HG03097 (cell line): ENCODE results near the gene ANXA3.
A peak's percentile ranks its signal among the peaks of the same experiment; 100 is the strongest.

Experiments used
- ATAC-seq: cut with Tn5 transposase; IDR thresholded peaks from one replicate; pipeline ENCODE4 v1.9.1; 2021; ENCODE audit not compliant: unreplicated experiment, low FRiP score

The ANXA3 gene

DNA sequence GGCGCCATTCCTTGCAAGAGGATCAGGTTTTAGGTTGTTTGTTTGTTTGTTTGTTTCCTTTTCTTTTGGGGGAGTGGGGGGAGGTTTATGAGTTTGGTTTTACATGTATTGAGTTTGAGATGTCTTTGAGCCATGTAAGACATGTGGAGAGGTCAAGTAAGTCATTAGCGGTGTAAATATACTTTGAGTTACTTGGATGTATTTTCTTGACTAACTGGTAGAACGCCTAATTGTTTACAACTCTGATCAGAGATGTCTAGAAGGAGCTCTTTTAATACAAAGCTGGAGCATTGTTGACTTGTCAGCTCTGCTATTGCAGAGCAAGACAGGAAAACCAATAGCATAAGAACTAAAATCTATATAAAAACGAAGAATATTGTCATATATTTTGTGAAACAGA, 57.1 kb downstream of the ANXA3 start:
- ATAC-seq, result no peak

DNA sequence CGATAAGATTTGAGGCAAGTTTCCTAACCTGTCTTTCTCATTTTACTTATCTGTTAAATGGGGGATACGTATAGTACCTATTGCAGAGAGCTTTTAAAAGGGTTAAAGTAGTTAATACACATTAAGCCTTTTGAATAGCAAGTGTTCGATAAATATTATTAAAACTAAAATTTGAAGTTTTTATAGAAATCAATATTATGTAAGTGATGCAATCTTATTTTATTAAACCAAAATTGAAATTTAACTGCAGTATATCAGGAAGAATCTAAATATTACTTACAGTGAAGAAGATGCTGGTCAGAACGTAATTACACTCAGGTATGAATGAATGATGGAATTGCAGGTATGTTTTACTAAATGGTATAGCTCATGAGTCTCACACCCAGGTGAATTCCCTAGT, 58.0 kb downstream of the ANXA3 start:
- ATAC-seq, result no peak

DNA sequence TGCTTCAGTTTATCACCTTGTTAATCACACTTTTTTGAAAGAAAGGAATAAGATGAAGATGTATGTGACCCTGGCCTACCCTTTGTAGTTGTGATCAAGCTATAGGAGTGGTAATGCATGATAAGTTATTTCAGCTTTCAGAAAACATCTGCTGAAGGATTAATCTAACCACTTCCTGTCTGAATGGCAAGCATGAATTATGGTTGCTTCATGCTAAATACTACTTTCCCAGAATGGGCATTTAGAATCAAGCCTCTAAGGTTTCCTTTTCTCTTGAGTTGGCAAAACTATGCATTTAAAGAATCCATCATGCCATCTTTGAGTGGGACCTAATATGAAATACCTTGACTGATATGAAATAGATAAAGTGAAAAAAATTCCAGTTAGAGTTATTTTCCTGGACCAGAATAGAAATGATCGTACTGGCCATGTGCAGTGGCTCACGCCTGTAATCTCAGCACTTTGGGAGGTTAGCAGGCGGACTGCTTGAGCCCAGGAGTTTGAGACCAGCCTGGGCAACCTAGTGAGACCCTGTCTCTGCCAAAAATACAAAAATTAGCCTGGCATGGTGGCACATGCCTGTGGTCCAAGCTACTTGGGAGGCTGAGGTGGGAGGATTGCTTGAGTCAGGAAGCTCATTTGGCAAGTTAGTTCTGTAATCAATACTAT, 59.1 kb downstream of the ANXA3 start:
- ATAC-seq, result no peak

DNA sequence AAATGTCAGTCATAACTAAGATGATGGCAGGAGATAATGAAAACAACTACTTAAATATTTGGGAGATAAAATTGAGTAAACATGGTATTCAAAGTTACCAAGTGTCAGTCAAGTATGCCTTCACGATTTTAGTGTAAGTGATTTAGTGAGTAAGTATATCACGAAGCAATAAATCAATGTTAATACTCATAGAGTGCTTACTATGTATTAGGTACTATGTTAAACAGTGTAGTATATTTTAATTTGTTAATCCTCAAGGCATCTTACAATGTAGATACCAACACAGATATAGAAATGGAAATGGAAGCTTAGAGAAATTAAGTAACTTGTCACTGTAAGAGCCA, 59.6 kb downstream of the ANXA3 start:
- no peak for ATAC-seq

DNA sequence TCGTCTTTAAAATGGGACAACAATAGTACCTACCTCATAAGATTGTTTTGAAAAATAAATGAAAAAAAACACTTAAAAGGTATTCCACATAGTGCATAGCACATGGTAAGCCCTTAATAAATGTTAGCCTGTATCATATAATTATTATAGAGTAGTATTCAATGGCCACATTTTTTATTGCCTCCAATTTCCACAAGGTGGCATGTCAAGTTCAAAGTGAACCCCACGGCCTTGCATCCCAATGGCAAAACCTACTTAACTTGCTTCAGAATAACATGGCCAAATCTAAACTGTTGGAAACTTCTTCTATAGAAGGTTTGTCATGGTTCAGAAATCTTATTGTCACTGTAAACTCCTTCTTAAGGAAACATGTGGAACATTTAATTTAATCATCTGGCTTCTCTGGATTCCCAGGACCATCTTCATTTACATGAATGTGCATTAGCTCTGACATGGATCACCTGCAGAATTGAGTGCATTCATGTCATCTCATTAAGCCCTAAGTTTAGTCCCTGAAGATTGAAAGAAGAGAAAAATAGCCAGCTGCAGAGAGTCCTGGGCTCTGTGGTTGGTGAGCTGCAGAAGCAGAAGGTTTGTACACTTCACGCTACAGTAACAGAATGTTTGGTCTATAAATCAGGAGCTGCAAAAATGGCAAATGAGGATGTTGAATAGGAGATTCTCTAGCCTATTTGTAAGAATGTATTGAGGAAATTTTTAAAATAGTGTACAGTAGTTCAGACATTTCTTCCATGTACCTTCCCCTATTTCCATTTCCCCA, 61.0 kb downstream of the ANXA3 start:
- ATAC-seq, result no peak

DNA sequence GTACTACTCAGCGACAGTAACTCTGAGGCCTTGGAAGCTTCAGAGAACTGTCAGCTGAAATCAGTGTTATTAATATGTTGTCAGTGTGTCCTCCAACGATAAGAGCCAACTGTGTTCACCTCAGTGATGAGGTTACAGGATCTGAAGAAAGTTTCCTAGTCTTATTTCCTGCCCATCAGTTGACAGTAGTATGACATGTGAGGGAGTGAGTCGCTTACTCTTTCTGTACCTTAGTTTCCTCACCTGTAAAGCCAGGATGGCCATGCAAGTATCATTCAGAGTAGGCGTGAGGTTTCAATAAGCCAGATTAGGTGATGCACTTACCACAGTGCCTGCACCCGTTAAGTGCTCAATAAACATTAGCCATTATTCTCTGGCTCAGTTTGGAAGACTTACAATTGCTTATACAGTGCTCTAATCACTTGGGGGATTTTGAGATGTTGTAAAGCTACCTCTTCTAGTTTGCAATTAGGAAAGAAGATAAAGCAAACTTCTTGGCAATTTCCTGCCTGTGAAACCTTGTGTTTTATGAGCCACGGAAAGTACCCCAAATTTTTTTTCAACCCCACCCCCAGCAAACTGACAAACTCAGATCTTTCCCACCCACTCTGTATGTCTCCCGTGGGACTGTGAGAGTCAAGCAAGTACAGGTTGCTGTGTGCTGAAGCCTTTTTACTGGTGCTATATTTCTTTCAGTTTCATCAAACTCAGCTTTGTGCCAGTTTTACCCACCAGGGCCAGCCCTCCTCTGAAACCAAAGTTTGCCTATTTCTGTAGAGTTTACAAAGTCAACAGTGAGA, 62.2 kb downstream of the ANXA3 start:
- peak; percentile 74 for ATAC-seq

DNA sequence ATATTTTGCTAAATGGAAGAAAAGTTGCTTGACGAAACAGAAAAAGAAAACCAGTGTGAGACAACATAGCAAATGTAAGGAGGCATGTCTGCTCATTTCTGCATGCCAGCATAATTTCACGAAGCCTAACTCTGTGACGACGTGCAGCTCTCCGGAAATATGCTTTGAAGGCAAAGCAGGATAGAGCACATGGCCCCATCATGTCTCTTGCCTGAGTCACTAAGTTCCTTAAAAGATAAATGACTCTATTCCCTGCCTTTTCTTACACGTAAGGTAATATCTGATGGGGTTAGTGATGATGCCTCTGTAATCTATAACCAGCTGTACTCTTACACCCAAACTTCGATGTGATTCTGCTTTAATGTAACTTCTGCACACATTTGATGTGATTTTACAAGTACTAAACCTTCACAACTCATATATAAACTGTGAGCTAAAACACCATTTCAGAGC, 64.5 kb downstream of the ANXA3 start:
- no peak for ATAC-seq

DNA sequence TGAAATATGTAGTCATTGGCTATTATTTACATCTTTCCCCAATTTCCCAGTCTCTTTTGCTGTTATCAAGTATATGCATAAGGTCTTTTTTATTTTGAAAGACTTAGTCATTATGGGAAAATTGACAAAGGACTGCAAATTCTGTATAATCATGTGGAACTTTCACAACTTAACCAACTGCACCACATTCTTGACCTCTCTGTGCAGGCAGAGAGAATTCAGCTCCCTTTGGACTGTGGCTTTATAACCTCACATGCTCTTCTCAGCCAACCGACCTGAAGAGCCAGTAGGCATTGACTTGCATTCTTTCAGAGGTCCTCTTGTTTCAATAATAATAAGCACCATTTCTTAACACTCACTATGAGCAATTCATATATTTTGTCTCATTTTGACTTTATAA, 66.9 kb downstream of the ANXA3 start:
- ATAC-seq, result no peak

DNA sequence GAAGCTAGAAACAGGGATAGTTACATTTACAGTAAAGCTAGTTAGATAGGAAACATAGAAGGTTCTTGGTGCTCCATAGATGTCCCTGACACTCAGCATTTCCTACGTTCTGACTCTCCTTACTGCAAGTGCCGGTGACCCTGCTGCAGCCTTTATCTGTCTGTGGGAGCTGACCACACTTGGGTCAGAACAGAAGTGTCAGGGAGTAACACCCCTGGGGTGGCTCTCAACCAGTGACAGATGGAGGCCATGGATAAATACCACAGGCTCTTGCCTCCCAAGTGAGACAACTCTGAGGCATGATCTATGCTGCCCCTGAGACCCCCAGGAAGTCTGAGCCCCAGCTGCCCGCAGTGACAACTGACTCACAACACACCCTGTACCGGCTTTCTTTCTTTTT, 69.8 kb downstream of the ANXA3 start:
- no peak for ATAC-seq

DNA sequence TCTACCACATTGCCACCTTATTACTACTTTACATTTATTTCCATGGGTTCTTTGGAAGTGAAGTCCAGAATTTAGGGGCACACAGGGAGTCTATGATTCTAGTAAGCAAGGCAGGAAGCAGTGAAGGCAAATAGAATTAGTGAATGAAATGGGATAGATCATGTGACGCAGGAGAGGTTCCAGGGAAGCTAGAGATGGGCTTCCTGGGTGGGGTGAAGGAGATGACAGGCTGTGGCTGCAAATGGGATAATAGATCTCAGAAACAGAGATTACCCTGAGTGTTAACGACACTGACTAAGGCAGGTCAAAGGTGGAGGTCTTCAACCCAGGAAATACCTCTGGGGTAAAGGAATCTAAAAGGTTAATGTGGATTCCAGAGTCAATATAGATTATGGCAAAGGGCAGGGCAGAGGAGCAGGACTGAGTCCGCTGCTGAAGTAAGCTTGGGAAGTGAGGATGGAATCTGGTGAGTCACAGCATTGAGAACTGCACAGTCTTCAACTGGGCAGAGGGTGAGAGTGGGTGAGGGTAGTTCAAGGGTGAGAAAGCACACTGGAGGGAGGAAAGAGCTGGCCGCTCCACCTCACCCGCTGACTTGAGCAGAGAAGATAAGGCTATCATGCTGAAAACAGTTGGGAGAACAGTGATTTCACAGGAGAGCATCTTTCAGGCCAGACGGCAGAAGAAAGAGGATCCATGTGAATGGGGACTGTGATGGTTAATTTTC, 70.8 kb downstream of the ANXA3 start:
- no peak for ATAC-seq

DNA sequence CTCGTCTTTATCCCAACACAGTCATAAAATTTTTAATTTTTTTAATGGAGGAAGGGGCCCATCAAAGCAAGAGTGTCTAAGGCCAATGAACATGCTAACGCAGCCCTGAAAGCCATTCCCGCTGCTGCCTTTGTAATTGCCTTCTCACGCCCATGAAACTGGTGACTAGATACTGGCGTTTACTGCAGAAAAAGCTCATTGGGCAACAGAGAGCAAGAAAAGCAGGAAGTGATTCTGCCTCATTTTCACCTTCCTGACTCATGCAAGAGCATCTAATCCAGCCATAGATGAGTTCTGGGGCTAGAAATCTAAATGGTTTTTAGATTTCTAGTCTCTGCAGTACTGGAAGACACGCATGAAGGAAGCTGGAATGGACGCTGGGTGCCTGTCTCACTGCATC, 72.5 kb downstream of the ANXA3 start:
- ATAC-seq, result no peak

DNA sequence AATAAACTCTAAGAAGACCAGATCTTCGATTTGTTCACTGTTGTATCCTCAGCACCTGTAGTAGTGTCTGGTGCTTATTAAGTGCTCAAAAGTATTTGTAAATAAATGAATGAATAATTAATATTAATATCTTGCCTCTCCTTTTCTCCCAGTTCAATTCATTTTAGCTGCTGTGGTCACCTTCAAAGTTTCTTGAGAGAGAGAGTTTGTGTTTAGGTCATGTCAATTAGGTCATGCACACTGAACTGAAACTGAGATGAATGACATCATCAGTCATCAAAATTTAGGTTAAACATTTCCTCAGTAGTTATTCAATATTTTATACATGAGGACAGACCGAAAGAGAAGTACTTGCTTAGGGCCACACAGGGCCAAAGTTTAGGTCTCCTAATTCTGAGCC, 73.5 kb downstream of the ANXA3 start:
- ATAC-seq, result no peak

DNA sequence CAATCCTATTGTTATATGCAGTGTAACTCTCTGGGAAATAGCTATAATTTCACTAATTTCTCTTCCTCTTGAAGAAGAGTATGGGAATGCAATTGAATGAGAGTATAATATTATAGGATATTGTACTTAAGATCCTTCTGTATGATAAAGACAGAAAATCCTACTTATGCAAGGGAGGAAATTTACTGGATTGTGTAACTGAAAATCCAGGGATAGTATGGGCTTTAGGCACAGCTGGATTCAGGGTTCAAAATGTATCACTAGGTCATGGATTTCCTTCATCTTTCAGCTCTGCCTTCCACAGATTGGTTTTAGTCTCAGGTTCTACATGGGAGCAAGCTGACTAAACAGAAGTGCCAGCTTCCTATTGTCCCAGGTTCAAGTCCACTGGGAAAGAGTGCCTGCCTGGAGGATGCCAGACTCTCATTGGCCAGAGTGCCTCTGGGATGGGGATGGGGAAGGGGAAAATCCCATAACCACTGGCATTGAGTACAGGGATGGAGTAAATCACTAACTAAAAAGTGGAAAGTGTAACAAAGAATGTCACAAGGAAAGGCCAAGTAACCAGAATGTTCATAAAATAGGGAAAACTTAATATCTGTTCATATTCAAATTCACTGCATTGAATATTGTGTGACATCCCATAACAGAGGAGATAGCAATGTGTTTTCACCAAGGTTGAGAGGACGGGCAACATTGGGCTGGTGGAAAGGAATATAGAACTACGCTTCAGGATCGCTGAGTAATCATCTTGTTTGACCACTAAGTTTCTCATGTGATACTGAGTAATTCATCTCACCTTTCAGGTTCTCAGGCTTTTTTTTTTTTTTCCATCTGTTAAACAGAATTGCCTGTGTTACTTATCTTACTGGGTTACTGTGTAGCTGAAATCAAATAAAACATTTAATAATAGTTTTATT, 75.7 kb downstream of the ANXA3 start:
- ATAC-seq, result no peak

DNA sequence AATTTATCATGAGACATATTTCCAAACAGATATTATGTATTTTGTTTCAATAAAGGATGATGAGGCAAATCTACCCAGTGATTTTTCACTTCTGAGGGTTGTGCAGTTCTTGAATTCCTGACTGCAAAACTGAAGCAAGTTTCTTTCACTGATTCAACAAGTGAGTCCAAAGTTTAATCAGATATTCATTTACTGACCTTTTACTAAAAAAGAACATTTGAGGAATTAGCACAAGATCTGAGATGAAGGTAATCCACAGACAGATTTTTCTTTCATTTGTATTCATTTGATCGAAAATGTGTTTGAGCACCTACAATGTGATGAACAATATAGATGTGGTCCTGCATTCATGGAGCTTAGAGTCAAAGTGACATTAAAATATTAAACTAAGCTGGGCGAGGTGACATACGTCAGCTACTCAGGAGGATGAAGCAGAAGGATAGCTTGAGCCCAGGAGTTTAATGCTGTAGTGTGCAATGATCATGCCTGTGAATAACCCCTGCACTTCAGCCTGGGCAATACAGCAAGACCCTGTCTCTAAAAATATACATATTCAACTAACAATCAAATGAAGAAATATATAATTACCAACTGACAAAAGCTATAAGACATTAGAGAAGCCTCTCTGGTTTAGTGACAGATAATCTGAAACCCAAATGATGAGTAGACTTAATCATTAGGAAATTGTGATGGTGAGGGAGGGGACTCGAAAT, 76.6 kb downstream of the ANXA3 start:
- ATAC-seq, result no peak

DNA sequence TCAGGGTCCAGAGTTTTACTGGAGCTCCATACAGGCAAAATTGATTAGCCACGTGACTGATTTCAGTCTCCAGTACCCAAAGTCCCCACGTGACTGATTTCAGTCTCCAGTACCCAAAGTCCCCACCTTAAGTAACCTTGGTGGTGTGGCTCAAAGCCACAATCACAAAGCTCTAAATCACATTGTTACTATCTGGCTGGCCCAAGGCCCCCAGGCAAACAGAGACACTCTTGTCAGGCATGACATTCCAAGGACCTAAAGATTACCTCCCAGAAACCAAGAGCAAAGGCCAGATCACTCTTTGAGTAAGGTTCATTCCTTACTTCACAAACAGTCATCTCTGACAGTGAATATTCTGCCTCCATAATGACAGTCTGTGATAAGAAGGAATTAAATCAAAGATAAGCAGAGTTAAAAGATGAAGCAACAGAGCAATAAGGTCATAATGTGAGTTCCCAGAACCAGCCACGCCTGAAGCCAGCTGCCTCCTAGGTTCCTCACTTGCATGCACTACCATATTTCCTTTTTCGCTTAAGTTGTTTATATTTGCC, 78.5 kb downstream of the ANXA3 start:
- no peak for ATAC-seq

DNA sequence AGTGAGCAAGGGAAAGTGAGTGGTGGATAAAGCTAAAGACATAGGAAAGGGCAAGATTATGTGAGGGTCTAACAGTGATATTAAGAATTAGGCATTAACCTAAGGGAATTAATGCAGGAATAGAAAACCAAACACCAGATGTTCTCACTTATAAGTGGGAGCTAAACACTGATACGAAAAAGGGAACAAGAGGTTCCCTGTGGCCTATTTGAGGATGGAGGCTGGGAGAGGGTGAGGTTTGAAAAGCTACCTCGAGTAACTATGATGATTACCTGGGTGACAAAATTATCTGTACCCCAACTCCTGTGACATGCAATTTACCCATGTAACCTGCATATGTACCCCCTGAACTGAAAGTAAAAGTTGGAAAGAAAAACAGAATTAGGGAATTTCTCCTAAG, 79.0 kb downstream of the ANXA3 start:
- ATAC-seq, result no peak

DNA sequence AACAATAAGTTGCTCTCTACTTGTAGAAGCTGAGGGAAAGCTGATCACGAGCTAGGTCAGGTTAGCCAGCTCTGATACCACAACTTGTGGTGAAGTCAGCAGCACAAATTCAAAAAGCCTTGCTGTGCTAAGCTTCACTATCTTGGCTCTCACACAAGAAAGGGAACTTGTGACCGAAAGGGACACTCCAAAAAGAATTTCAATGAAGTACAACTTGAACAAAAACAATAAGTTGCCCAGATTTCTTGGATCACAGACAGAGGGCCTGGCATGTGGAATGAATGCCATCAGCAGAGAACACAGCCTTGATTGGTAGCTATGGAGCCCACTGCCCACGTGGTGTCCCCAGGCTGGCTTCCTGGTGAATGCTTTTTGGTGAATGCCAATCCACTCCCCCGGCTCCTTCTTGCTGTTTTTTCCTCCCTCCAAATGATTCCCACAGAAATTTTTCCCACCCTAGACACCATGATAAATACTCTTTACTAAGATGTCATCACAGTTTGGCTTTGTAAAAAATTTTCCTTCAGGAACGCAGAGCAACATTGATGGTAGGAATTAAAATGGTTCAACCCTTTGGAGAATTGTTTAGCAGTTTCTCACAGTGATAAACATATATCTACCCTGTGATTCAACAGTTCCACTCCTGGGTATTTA, 82.6 kb downstream of the ANXA3 start:
- ATAC-seq, result no peak

DNA sequence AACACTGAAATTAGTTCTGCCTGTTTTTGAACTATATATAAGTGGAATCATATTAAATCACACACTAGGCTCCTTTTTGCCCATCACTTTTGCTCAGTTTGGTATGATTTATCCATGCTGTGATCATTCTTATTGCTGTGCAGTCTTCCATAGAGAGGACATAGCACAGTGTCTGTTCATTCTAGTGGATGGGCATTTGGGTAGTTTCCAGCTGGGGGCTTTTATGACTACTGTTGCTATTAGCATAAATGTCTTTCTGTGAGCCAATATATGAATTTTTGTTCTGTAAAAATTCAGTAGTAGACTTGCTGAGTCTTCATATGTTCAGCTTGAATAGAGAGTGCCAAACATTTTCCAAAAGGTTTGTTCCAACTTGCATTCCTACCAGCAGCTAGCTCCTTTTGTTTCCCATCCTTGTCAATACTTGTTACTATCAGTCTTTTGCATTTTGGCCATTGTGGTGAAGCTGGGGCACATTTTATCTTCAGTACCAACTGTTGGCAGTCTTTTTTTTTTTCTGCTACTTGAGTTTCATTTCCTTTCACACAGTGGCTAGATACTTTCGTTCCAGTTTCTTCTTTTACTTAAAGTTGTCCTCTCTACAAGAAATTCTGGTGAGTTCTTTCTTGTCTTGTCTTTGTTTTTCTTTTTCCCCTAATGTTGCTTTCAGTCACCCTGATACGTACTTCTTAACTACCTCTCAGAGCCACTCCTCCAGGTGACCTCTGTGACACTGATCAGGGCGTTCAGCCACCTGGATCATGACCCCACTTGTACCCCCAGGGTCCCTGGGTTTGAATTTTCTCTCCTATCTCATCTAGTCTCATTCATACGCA, 87.0 kb downstream of the ANXA3 start:
- ATAC-seq, result peak; percentile 60
